HEK293 (cell line): ENCODE results near the gene ZNHIT2.
A peak's percentile ranks its signal among the peaks of the same experiment; 100 is the strongest.

Experiments used
- GLIS2 ChIP-seq: fragments of 450-650 bp; formaldehyde crosslinking; IDR thresholded peaks from 2 replicates; pipeline ENCODE4 v1.5.1; 2016; ENCODE audit warnings: missing biosample characterization, missing genetic modification characterization
- HOXC10 ChIP-seq: sonication (generic); formaldehyde crosslinking; IDR thresholded peaks from 2 replicates; pipeline ENCODE4 v1.8.1; 2023; ENCODE audit warnings: mild to moderate bottlenecking, missing genetic modification reagents
- OSR2 ChIP-seq: fragments of 450-650 bp; formaldehyde crosslinking; IDR thresholded peaks from 2 replicates; pipeline ENCODE4 v1.5.1; 2016; ENCODE audit warnings: missing biosample characterization, missing genetic modification characterization
- REPIN1 ChIP-seq: fragments of 450-650 bp; formaldehyde crosslinking; IDR thresholded peaks from 2 replicates; pipeline ENCODE4 v1.5.1; 2017; ENCODE audit warnings: missing biosample characterization, missing genetic modification characterization, low read depth
- SCRT1 ChIP-seq: fragments of 450-650 bp; formaldehyde crosslinking; IDR thresholded peaks from 2 replicates; pipeline ENCODE4 v1.5.1; 2016; ENCODE audit warnings: missing biosample characterization, missing genetic modification characterization, borderline replicate concordance
- SP2 ChIP-seq: fragments of 450-650 bp; formaldehyde crosslinking; IDR thresholded peaks from 2 replicates; pipeline ENCODE4 v1.5.1; 2016; ENCODE audit warnings: missing biosample characterization, missing genetic modification characterization
- ZBTB20 ChIP-seq: fragments of 450-650 bp; formaldehyde crosslinking; IDR thresholded peaks from 2 replicates; pipeline ENCODE4 v1.5.1; 2016; ENCODE audit warnings: missing biosample characterization, missing genetic modification characterization
- ZFHX2 ChIP-seq: fragments of 450-650 bp; formaldehyde crosslinking; conservative IDR thresholded peaks from 2 replicates; pipeline ENCODE4 v1.5.1; 2016; ENCODE audit warnings: missing biosample characterization, missing genetic modification characterization
- ZIC2 ChIP-seq: fragments of 450-650 bp; formaldehyde crosslinking; IDR thresholded peaks from 2 replicates; pipeline ENCODE4 v1.5.1; 2016; ENCODE audit warnings: missing biosample characterization, missing genetic modification characterization
- ZNF155 ChIP-seq: fragments of 450-650 bp; formaldehyde crosslinking; IDR thresholded peaks from 2 replicates; pipeline ENCODE4 v1.5.1; 2016; ENCODE audit warnings: missing biosample characterization, missing genetic modification characterization
- ZNF157 ChIP-seq: fragments of 450-650 bp; formaldehyde crosslinking; IDR thresholded peaks from 2 replicates; pipeline ENCODE4 v1.5.1; 2016; ENCODE audit warnings: missing biosample characterization, missing genetic modification characterization
- ZNF19 ChIP-seq: fragments of 450-650 bp; formaldehyde crosslinking; IDR thresholded peaks from 2 replicates; pipeline ENCODE4; 2016; ENCODE audit warnings: missing biosample characterization, missing genetic modification characterization, low read depth
- ZNF2 ChIP-seq: fragments of 450-650 bp; formaldehyde crosslinking; IDR thresholded peaks from 2 replicates; pipeline ENCODE4 v1.5.1; 2016; ENCODE audit warnings: missing biosample characterization, missing genetic modification characterization
- ZNF266 ChIP-seq: fragments of 450-650 bp; formaldehyde crosslinking; IDR thresholded peaks from 2 replicates; pipeline ENCODE4 v1.5.1; 2016; ENCODE audit warnings: missing biosample characterization, missing genetic modification characterization, low read depth
- ZNF311 ChIP-seq: fragments of 450-650 bp; formaldehyde crosslinking; IDR thresholded peaks from 2 replicates; pipeline ENCODE4 v1.5.1; 2017; ENCODE audit warnings: missing biosample characterization, missing genetic modification characterization, borderline replicate concordance
- ZNF324 ChIP-seq: fragments of 450-650 bp; formaldehyde crosslinking; IDR thresholded peaks from 2 replicates; pipeline ENCODE4 v1.5.1; 2016; ENCODE audit warnings: missing biosample characterization, missing genetic modification characterization
- ZNF341 ChIP-seq: fragments of 450-650 bp; formaldehyde crosslinking; IDR thresholded peaks from 2 replicates; pipeline ENCODE4; 2016; ENCODE audit warnings: low read depth, missing biosample characterization, missing genetic modification characterization
- ZNF394 ChIP-seq: fragments of 450-650 bp; formaldehyde crosslinking; IDR thresholded peaks from 2 replicates; pipeline ENCODE4 v1.5.1; 2016; ENCODE audit warnings: missing biosample characterization, missing genetic modification characterization, mild to moderate bottlenecking, moderate library complexity, borderline replicate concordance
- ZNF549 ChIP-seq: fragments of 450-650 bp; IDR thresholded peaks from 2 replicates; pipeline ENCODE4 v1.5.1; 2018; ENCODE audit warnings: missing biosample characterization, missing genetic modification characterization, mild to moderate bottlenecking, inconsistent platforms, moderate library complexity
- ZNF555 ChIP-seq: fragments of 450-650 bp; formaldehyde crosslinking; conservative IDR thresholded peaks from 2 replicates; pipeline ENCODE4 v1.5.1; 2017; ENCODE audit warnings: missing biosample characterization, mild to moderate bottlenecking, missing genetic modification characterization, inconsistent platforms
- ZNF571 ChIP-seq: fragments of 450-650 bp; formaldehyde crosslinking; IDR thresholded peaks from 2 replicates; pipeline ENCODE4 v1.5.0; 2017; ENCODE audit warnings: missing biosample characterization, missing genetic modification characterization
- ZNF626 ChIP-seq: fragments of 450-650 bp; sonication (Bioruptor Pico); formaldehyde crosslinking; IDR thresholded peaks from 2 replicates; pipeline ENCODE4 v1.5.1; 2018; ENCODE audit warnings: missing biosample characterization, missing genetic modification characterization, inconsistent platforms
- ZNF629 ChIP-seq: fragments of 450-650 bp; formaldehyde crosslinking; IDR thresholded peaks from 2 replicates; pipeline ENCODE4 v1.5.1; 2017; ENCODE audit warnings: missing biosample characterization, missing genetic modification characterization
- TF ChIP-seq, protein P1 (sequence below): fragments of 450-650 bp; formaldehyde crosslinking; IDR thresholded peaks from 2 replicates; pipeline ENCODE4 v1.5.1; 2016; ENCODE audit warnings: missing biosample characterization, missing genetic modification characterization
- TF ChIP-seq, protein P2 (sequence below): fragments of 450-650 bp; formaldehyde crosslinking; IDR thresholded peaks from 2 replicates; pipeline ENCODE4 v1.5.1; 2016; ENCODE audit warnings: missing biosample characterization, missing genetic modification characterization
- TF ChIP-seq, protein P3 (sequence below): fragments of 450-650 bp; formaldehyde crosslinking; IDR thresholded peaks from 2 replicates; pipeline ENCODE4 v1.5.1; 2016; ENCODE audit warnings: missing biosample characterization, missing genetic modification characterization, low read depth
- TF ChIP-seq, protein P4 (sequence below): fragments of 450-650 bp; formaldehyde crosslinking; optimal IDR thresholded peaks from 2 replicates; pipeline ENCODE3; 2016; ENCODE audit warnings: missing biosample characterization, mild to moderate bottlenecking, missing genetic modification characterization
- TF ChIP-seq, protein P5 (sequence below): fragments of 450-650 bp; formaldehyde crosslinking; IDR thresholded peaks from 2 replicates; pipeline ENCODE4 v1.5.1; 2016; ENCODE audit warnings: missing biosample characterization, missing genetic modification characterization
- TF ChIP-seq, protein P6 (sequence below): fragments of 450-650 bp; formaldehyde crosslinking; IDR thresholded peaks from 2 replicates; pipeline ENCODE4 v1.5.1; 2016; ENCODE audit warnings: missing biosample characterization, missing genetic modification characterization
- TF ChIP-seq, protein P7 (sequence below): fragments of 450-650 bp; IDR thresholded peaks from 2 replicates; pipeline ENCODE4 v1.5.1; 2018; ENCODE audit warnings: missing biosample characterization, missing genetic modification characterization

Gene ZNHIT2

DNA sequence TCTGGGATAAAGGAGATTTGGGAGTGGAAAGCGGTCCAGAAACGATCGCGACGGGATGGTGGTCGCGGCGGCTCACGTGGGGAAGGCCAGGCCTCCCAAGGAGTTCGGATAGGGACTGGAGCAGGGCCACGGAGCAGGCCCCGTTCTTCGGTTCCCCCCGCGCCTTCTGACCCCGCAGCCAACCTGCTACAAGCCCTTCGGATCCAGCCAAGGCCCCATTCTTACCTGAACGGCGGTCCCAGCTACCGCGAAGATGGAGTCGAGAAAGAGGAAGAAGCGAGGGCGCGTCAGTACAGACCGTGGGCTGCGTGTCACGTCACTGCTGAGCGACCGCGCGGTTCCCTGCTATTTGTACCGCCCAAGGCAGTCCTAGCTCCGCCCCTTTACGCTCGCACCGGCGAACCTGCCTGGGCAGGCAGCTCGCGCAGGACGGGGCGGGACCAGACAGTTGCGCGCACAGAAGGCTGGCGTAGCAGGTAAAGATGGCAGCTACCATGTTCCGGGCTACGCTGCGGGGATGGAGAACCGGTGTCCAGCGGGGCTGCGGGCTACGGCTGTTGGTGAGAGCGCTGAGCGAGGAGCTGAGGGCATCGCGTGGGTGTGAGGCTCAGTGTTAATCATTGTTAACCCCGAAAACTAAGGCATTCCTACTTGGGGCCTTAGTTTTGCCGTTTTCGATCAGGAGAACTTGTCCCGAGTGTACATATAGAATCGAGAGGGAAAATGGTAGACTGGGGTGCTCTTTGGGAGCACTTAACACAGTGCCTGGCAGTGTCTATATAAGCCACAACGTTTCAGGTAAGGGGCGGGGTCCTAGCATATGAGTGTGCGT is 4.6 kb upstream of the ZNHIT2 start, which contains the start of the genes FAU and MRPL49 (continued):
- TF ChIP-seq, protein P1, sequence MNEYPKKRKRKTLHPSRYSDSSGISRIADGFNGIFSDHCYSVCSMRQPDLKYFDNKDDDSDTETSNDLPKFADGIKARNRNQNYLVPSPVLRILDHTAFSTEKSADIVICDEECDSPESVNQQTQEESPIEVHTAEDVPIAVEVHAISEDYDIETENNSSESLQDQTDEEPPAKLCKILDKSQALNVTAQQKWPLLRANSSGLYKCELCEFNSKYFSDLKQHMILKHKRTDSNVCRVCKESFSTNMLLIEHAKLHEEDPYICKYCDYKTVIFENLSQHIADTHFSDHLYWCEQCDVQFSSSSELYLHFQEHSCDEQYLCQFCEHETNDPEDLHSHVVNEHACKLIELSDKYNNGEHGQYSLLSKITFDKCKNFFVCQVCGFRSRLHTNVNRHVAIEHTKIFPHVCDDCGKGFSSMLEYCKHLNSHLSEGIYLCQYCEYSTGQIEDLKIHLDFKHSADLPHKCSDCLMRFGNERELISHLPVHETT (tag by site-specific recombination): 0 out of 2 replicates have a peak, but pooled peaks have one; percentile 41
- TF ChIP-seq ZNF555: no peak
- TF ChIP-seq, protein P2, sequence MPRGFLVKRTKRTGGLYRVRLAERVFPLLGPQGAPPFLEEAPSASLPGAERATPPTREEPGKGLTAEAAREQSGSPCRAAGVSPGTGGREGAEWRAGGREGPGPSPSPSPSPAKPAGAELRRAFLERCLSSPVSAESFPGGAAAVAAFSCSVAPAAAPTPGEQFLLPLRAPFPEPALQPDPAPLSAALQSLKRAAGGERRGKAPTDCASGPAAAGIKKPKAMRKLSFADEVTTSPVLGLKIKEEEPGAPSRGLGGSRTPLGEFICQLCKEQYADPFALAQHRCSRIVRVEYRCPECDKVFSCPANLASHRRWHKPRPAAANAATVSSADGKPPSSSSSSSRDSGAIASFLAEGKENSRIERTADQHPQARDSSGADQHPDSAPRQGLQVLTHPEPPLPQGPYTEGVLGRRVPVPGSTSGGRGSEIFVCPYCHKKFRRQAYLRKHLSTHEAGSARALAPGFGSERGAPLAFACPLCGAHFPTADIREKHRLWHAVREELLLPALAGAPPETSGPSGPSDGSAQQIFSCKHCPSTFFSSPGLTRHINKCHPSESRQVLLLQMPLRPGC (tag by site-specific recombination): peak; percentile 19; the same call in 1 of the 2 replicates
- TF ChIP-seq, protein P3, sequence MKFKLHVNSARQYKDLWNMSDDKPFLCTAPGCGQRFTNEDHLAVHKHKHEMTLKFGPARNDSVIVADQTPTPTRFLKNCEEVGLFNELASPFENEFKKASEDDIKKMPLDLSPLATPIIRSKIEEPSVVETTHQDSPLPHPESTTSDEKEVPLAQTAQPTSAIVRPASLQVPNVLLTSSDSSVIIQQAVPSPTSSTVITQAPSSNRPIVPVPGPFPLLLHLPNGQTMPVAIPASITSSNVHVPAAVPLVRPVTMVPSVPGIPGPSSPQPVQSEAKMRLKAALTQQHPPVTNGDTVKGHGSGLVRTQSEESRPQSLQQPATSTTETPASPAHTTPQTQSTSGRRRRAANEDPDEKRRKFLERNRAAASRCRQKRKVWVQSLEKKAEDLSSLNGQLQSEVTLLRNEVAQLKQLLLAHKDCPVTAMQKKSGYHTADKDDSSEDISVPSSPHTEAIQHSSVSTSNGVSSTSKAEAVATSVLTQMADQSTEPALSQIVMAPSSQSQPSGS (tag by site-specific recombination): no peak
- TF ChIP-seq REPIN1 (tag by site-specific recombination): no peak
- peak; percentile 82; the same call in 1 of the 2 replicates for TF ChIP-seq HOXC10 (CRISPR knock-in tag)
- no peak for TF ChIP-seq ZNF155 (tag by site-specific recombination)
- TF ChIP-seq ZNF324: peak; percentile 36; the same call in 1 of the 2 replicates
- TF ChIP-seq ZNF394: peak; percentile 22; the same call in 1 of the 2 replicates
- peak; percentile 79 for TF ChIP-seq ZFHX2
- peak; percentile 47; the same call in 1 of the 2 replicates for TF ChIP-seq ZBTB20
- TF ChIP-seq, protein P4, sequence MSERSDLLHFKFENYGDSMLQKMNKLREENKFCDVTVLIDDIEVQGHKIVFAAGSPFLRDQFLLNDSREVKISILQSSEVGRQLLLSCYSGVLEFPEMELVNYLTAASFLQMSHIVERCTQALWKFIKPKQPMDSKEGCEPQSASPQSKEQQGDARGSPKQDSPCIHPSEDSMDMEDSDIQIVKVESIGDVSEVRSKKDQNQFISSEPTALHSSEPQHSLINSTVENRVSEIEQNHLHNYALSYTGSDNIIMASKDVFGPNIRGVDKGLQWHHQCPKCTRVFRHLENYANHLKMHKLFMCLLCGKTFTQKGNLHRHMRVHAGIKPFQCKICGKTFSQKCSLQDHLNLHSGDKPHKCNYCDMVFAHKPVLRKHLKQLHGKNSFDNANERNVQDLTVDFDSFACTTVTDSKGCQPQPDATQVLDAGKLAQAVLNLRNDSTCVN (tag by site-specific recombination): peak; percentile 93
- TF ChIP-seq ZNF157 (tag by site-specific recombination): no peak
- no peak for TF ChIP-seq ZIC2
- TF ChIP-seq, protein P5, sequence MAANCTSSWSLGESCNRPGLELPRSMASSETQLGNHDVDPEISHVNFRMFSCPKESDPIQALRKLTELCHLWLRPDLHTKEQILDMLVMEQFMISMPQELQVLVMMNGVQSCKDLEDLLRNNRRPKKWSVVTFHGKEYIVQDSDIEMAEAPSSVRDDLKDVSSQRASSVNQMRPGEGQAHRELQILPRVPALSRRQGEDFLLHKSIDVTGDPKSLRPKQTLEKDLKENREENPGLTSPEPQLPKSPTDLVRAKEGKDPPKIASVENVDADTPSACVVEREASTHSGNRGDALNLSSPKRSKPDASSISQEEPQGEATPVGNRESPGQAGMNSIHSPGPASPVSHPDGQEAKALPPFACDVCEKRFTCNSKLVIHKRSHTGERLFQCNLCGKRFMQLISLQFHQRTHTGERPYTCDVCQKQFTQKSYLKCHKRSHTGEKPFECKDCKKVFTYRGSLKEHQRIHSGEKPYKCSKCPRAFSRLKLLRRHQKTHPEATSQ (tag by site-specific recombination): no peak
- TF ChIP-seq ZNF549 (tag by site-specific recombination): no peak
- TF ChIP-seq, protein P6, sequence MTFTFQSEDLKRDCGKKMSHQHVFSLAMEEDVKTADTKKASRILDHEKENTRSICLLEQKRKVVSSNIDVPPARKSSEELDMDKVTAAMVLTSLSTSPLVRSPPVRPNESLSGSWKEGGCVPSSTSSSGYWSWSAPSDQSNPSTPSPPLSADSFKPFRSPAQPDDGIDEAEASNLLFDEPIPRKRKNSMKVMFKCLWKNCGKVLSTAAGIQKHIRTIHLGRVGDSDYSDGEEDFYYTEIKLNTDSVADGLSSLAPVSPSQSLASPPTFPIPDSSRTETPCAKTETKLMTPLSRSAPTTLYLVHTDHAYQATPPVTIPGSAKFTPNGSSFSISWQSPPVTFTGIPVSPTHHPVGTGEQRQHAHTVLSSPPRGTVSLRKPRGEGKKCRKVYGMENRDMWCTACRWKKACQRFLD (tag by site-specific recombination): no peak
- TF ChIP-seq, protein P7, sequence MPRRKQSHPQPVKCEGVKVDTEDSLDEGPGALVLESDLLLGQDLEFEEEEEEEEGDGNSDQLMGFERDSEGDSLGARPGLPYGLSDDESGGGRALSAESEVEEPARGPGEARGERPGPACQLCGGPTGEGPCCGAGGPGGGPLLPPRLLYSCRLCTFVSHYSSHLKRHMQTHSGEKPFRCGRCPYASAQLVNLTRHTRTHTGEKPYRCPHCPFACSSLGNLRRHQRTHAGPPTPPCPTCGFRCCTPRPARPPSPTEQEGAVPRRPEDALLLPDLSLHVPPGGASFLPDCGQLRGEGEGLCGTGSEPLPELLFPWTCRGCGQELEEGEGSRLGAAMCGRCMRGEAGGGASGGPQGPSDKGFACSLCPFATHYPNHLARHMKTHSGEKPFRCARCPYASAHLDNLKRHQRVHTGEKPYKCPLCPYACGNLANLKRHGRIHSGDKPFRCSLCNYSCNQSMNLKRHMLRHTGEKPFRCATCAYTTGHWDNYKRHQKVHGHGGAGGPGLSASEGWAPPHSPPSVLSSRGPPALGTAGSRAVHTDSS (tag by site-specific recombination): no peak
- no peak for TF ChIP-seq ZNF626 (tag by site-specific recombination)
- peak; percentile 71; the same call in 1 of the 2 replicates for TF ChIP-seq ZNF2 (tag by site-specific recombination)
- TF ChIP-seq ZNF341 (tag by site-specific recombination): no peak
- no peak for TF ChIP-seq ZNF266 (tag by site-specific recombination)
- peak; percentile 96 for TF ChIP-seq SP2
- TF ChIP-seq OSR2 (tag by site-specific recombination): no peak
- TF ChIP-seq ZNF311: no peak
- no peak; the same call in 1 of the 2 replicates for TF ChIP-seq GLIS2 (tag by site-specific recombination)
- peak; percentile 78 for TF ChIP-seq ZNF629 (tag by site-specific recombination)
- TF ChIP-seq SCRT1: no peak
- no peak for TF ChIP-seq ZNF571 (tag by site-specific recombination)
- TF ChIP-seq ZNF19: no peak
